MM.1S (cell line): Measurements from ENCODE around the gene TGFA.
A peak's percentile ranks its signal among the peaks of the same experiment; 100 is the strongest.

Source experiments
- DNase-seq: peaks from one replicate; pipeline ENCODE4 v3.0.0-alpha.2; 2015
- H2AFZ ChIP-seq: fragments of 300-600 bp; sonication (generic); 2 replicates; pipeline ENCODE4 v1.6.0; 2016; ENCODE audit warnings: antibody characterized with exemption, low read length
- H3F3A ChIP-seq: fragments of 300-600 bp; sonication (generic); 2 replicates; pipeline ENCODE4 v1.6.1; 2016; ENCODE audit warnings: mild to moderate bottlenecking, antibody characterized with exemption, low read length, moderate library complexity, mixed read lengths; ENCODE audit not compliant: insufficient read depth
- H3K27ac ChIP-seq: fragments of 300-600 bp; sonication (generic); 2 replicates; pipeline ENCODE4 v1.5.1; 2016; ENCODE audit warnings: mild to moderate bottlenecking, low read length
- H3K27me3 ChIP-seq: fragments of 300-600 bp; sonication (generic); replicated peaks from 2 replicates; pipeline ENCODE4 v1.6.0; 2016; ENCODE audit warnings: low read length; ENCODE audit not compliant: insufficient read depth
- H3K36me3 ChIP-seq: fragments of 300-600 bp; sonication (generic); replicated peaks from 2 replicates; pipeline ENCODE4 v1.6.1; 2016; ENCODE audit warnings: mild to moderate bottlenecking, low read length, mixed read lengths; ENCODE audit not compliant: insufficient read depth
- H3K4me1 ChIP-seq: fragments of 300-600 bp; sonication (generic); 2 replicates; pipeline ENCODE4 v1.6.1; 2016; ENCODE audit warnings: low read length, mixed read lengths
- H3K4me2 ChIP-seq: fragments of 300-600 bp; sonication (generic); 2 replicates; pipeline ENCODE4 v1.6.0; 2016; ENCODE audit warnings: low read depth, low read length
- H3K4me3 ChIP-seq: fragments of 300-600 bp; sonication (generic); 2 replicates; pipeline ENCODE4 v1.5.1; 2016; ENCODE audit warnings: low read length, mixed read lengths
- H3K79me2 ChIP-seq: fragments of 300-600 bp; sonication (generic); 2 replicates; pipeline ENCODE4 v1.6.1; 2016; ENCODE audit warnings: mixed run types, low read length, mixed read lengths
- H3K9ac ChIP-seq: fragments of 300-600 bp; sonication (generic); 2 replicates; pipeline ENCODE4 v1.6.1; 2016; ENCODE audit warnings: low read length, mixed read lengths
- H3K9me2 ChIP-seq: fragments of 300-600 bp; sonication (generic); replicated peaks from 2 replicates; pipeline ENCODE4 v1.6.1; 2016; ENCODE audit warnings: mild to moderate bottlenecking, low read length, mixed read lengths; ENCODE audit not compliant: insufficient read depth
- H3K9me3 ChIP-seq: fragments of 300-600 bp; sonication (generic); replicated peaks from 2 replicates; pipeline ENCODE4 v1.6.1; 2016; ENCODE audit warnings: mild to moderate bottlenecking, low read length, mixed read lengths; ENCODE audit not compliant: insufficient read depth
- H4K20me1 ChIP-seq: fragments of 300-600 bp; sonication (generic); 2 replicates; pipeline ENCODE4 v1.6.1; 2016; ENCODE audit warnings: mild to moderate bottlenecking, low read length, moderate library complexity, mixed read lengths; ENCODE audit not compliant: insufficient read depth
- CTCF ChIP-seq: fragments of 300-600 bp; sonication (generic); IDR thresholded peaks from 2 replicates; pipeline ENCODE4 v1.5.1; 2016; ENCODE audit warnings: antibody characterized with exemption, low read length, mixed read lengths
- EZH2 ChIP-seq: fragments of 300-600 bp; sonication (generic); optimal IDR thresholded peaks from 2 replicates; pipeline ENCODE3; 2017; ENCODE audit warnings: low read depth, mild to moderate bottlenecking, antibody characterized with exemption, low read length, mixed read lengths
- EZH2phosphoT487 ChIP-seq: fragments of 300-600 bp; sonication (generic); IDR thresholded peaks from 2 replicates; pipeline ENCODE4 v1.6.1; 2018; ENCODE audit warnings: antibody characterized with exemption, low read length

The TGFA gene

GRCh38 chr2:70477441-70477844 is 76.2 kb downstream of the TGFA start:
- DNase-seq: no peak
- Histone ChIP-seq H3K4me3 (no peak overlapping the region), H3K9me2 (no peaks in the 10 kb centered on the region), H3K79me2 (0 out of 2 replicates have a peak, but pooled peaks cover 4% of the 10 kb centered on the region), H3K36me3 (no peaks in the 10 kb centered on the region), H2AFZ (no peak overlapping the region), H3K9me3 (no peaks in the 10 kb centered on the region), H3F3A (peaks cover 5% of the 10 kb centered on the region; the same call in 1 of the 2 replicates), H3K27me3 (no peaks in the 10 kb centered on the region), H3K27ac (no peak overlapping the region), H3K9ac (no peak overlapping the region), H3K4me2 (no peak overlapping the region), H4K20me1 (no peaks in the 10 kb centered on the region), H3K4me1 (peaks cover 51% of the 10 kb centered on the region)
- TF ChIP-seq CTCF: no peak

- no peaks in the 10 kb centered on the region for H3K79me2 ChIP-seq
- H2AFZ ChIP-seq: 0 out of 2 replicates have a peak overlapping the region, but pooled peaks have one; percentile 5
- peak overlapping the region; percentile 5; the same call in 1 of the 2 replicates for H3K9ac ChIP-seq
- peaks cover 5% of the 10 kb centered on the region; the same call in 1 of the 2 replicates for H3F3A ChIP-seq
- peak overlapping the region; percentile 45; the same call in 1 of the 2 replicates for H3K27ac ChIP-seq
- no peaks in the 10 kb centered on the region for H3K9me2 ChIP-seq
- H3K9me3 ChIP-seq: no peaks in the 10 kb centered on the region
- H4K20me1 ChIP-seq: no peaks in the 10 kb centered on the region
- H3K36me3 ChIP-seq: no peaks in the 10 kb centered on the region
- TF ChIP-seq EZH2 (no peak), CTCF (no peak), EZH2phosphoT487 (no peak)
- H3K4me2 ChIP-seq: peak overlapping the region; percentile 58
- H3K27me3 ChIP-seq: no peaks in the 10 kb centered on the region
- peaks cover 39% of the 10 kb centered on the region for H3K4me1 ChIP-seq
- DNase-seq: peak; percentile 84
- no peak overlapping the region for H3K4me3 ChIP-seq
These were observed 78.4 kb downstream of the TGFA start for GRCh38 chr2:70475266-70475665.

- Histone ChIP-seq H3K79me2 (no peaks in the 10 kb centered on the region), H3K27ac (no peak overlapping the region), H3K4me2 (no peak overlapping the region), H3K36me3 (no peaks in the 10 kb centered on the region), H3K9me3 (no peaks in the 10 kb centered on the region), H3K4me3 (no peak overlapping the region), H3K9ac (no peak overlapping the region), H3F3A (no peaks in the 10 kb centered on the region; the same call in 1 of the 2 replicates), H3K9me2 (no peaks in the 10 kb centered on the region), H3K4me1 (peaks cover 30% of the 10 kb centered on the region), H3K27me3 (no peaks in the 10 kb centered on the region), H4K20me1 (no peaks in the 10 kb centered on the region), H2AFZ (no peak overlapping the region)
- DNase-seq: no peak
- TF ChIP-seq EZH2phosphoT487 (no peak), EZH2 (no peak), CTCF (no peak)
These were observed 79.3 kb downstream of the TGFA start for GRCh38 chr2:70474256-70474848.
